Neural progenitor cell (in vitro differentiated cells): ENCODE measurements around the gene NRP1.
"Not testable (repeated sequence)": the region's sequence is repeated elsewhere in the genome, so short reads cannot be mapped to it uniquely, and the experiment has no call there.

Experiments used
- EZH2 ChIP-seq: fragments of 200-600 bp; sonication (generic); IDR thresholded peaks from 2 replicates; pipeline ENCODE4 v1.6.1; 2017; ENCODE audit warnings: antibody characterized with exemption, mild to moderate bottlenecking, moderate library complexity
- EZH2phosphoT487 ChIP-seq: fragments of 200-600 bp; sonication (generic); IDR thresholded peaks from 2 replicates; pipeline ENCODE4 v1.6.1; 2017; ENCODE audit warnings: antibody characterized with exemption
- TF ChIP-seq, protein P1 (sequence below): fragments of 200-600 bp; sonication (generic); IDR thresholded peaks from 2 replicates; pipeline ENCODE4 v1.5.1; 2017; ENCODE audit warnings: antibody characterized with exemption, mild to moderate bottlenecking

DNA sequence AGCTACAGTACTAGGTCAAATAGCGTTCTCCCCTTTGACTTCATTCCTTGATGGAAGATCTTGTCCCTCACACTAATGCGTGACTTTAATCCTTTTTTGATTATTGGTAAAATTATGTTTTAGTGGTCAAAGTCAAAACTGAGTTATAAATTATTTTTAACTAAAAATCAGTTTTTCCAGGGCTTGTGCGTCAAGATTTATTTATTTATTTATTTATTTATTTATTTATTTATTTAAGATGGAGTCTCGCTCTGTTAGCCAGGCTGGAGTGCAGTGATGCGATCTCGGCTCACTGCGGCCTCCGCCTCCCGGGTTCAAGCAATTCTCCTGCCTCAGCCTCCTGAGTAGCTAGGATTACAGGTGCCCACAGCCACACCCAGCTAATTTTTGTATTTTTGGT lies 112.2 kb downstream of the NRP1 start:
- not testable (repeated sequence) for TF ChIP-seq EZH2, EZH2phosphoT487
- TF ChIP-seq, protein P1, sequence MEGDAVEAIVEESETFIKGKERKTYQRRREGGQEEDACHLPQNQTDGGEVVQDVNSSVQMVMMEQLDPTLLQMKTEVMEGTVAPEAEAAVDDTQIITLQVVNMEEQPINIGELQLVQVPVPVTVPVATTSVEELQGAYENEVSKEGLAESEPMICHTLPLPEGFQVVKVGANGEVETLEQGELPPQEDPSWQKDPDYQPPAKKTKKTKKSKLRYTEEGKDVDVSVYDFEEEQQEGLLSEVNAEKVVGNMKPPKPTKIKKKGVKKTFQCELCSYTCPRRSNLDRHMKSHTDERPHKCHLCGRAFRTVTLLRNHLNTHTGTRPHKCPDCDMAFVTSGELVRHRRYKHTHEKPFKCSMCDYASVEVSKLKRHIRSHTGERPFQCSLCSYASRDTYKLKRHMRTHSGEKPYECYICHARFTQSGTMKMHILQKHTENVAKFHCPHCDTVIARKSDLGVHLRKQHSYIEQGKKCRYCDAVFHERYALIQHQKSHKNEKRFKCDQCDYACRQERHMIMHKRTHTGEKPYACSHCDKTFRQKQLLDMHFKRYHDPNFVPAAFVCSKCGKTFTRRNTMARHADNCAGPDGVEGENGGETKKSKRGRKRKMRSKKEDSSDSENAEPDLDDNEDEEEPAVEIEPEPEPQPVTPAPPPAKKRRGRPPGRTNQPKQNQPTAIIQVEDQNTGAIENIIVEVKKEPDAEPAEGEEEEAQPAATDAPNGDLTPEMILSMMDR = not testable (repeated sequence)
